H9 (cell line): Measurements from ENCODE around the gene NEB. TPM values are rescaled to one million over a fixed set of nuclear protein-coding genes. Genes with fewer than 3 reads are reported as not detected.

Source experiments
- DNase-seq: peaks from one replicate; pipeline ENCODE4 v3.0.0-alpha.2; 2017
- H2AFZ ChIP-seq: one replicate; pipeline ENCODE4 v1.6.1; 2013; ENCODE audit warnings: mild to moderate bottlenecking, low read length, control low read depth, moderate library complexity
- H2AK5ac ChIP-seq: 2 replicates; pipeline ENCODE4 v1.6.1; 2013; ENCODE audit warnings: low read length, control low read depth, mixed read lengths; ENCODE audit not compliant: insufficient read length
- H2BK120ac ChIP-seq: one replicate; pipeline ENCODE4 v1.6.1; 2013; ENCODE audit warnings: low read depth, mild to moderate bottlenecking, low read length, control low read depth, inconsistent platforms; ENCODE audit not compliant: poor library complexity, severe bottlenecking
- H2BK12ac ChIP-seq: 2 replicates; pipeline ENCODE4 v1.6.1; 2013; ENCODE audit warnings: low read length, control low read depth, mixed read lengths, low read depth; ENCODE audit not compliant: insufficient read length
- H2BK15ac ChIP-seq: 2 replicates; pipeline ENCODE4 v1.6.1; 2013; ENCODE audit warnings: low read depth, low read length, control low read depth
- H2BK20ac ChIP-seq: one replicate; pipeline ENCODE4 v1.6.1; 2013; ENCODE audit warnings: low read depth, mild to moderate bottlenecking, low read length, control low read depth, inconsistent platforms; ENCODE audit not compliant: poor library complexity, severe bottlenecking
- H2BK5ac ChIP-seq: 2 replicates; pipeline ENCODE4 v1.6.1; 2013; ENCODE audit warnings: low read length, control low read depth, mixed read lengths; ENCODE audit not compliant: insufficient read length
- H3K14ac ChIP-seq: 2 replicates; pipeline ENCODE4 v1.6.1; 2013; ENCODE audit warnings: low read length, control low read depth; ENCODE audit not compliant: insufficient read depth
- H3K18ac ChIP-seq: 2 replicates; pipeline ENCODE4 v1.6.1; 2013; ENCODE audit warnings: low read depth, mild to moderate bottlenecking, mixed read lengths, low read length, control low read depth; ENCODE audit not compliant: insufficient read length
- H3K23ac ChIP-seq: 2 replicates; pipeline ENCODE4 v1.6.1; 2013; ENCODE audit warnings: low read length, control low read depth, mixed read lengths, low read depth; ENCODE audit not compliant: insufficient read length
- H3K23me2 ChIP-seq: 2 replicates; pipeline ENCODE4 v1.6.1; 2013; ENCODE audit warnings: low read depth, mild to moderate bottlenecking, mixed read lengths, low read length, control low read depth; ENCODE audit not compliant: insufficient read length, poor library complexity, severe bottlenecking
- H3K27ac ChIP-seq: 2 replicates; pipeline ENCODE4 v1.5.1; 2013; ENCODE audit warnings: low read length, control low read depth, mixed read lengths, low read depth; ENCODE audit not compliant: insufficient read length
- H3K27me3 ChIP-seq: 2 replicates; pipeline ENCODE4 v1.6.1; 2013; ENCODE audit warnings: low read length, control low read depth, inconsistent platforms; ENCODE audit not compliant: insufficient read depth
- H3K4ac ChIP-seq: 2 replicates; pipeline ENCODE4 v1.6.1; 2013; ENCODE audit warnings: low read depth, mild to moderate bottlenecking, control low read depth, inconsistent platforms, low read length, moderate library complexity
- H3K4me1 ChIP-seq: 2 replicates; pipeline ENCODE4 v1.6.1; 2013; ENCODE audit warnings: low read length, control low read depth, inconsistent platforms; ENCODE audit not compliant: insufficient read depth
- H3K4me2 ChIP-seq: 2 replicates; pipeline ENCODE4 v1.6.1; 2013; ENCODE audit warnings: low read length, control low read depth, mixed read lengths; ENCODE audit not compliant: insufficient read length, insufficient read depth
- H3K56ac ChIP-seq: 2 replicates; pipeline ENCODE4 v1.6.1; 2013; ENCODE audit warnings: low read depth, mild to moderate bottlenecking, mixed read lengths, low read length, control low read depth; ENCODE audit not compliant: insufficient read length
- H3K79me1 ChIP-seq: 2 replicates; pipeline ENCODE4 v1.6.1; 2013; ENCODE audit warnings: low read depth, mild to moderate bottlenecking, moderate library complexity, low read length, control low read depth, inconsistent platforms; ENCODE audit not compliant: insufficient read depth, poor library complexity, severe bottlenecking
- H3K79me2 ChIP-seq: 2 replicates; pipeline ENCODE4 v1.6.1; 2013; ENCODE audit warnings: low read length, control low read depth, inconsistent platforms; ENCODE audit not compliant: insufficient read depth
- H3K9ac ChIP-seq: 2 replicates; pipeline ENCODE4 v1.6.1; 2013; ENCODE audit warnings: low read length, control low read depth, mixed read lengths; ENCODE audit not compliant: insufficient read length; ENCODE audit errors: extremely low read depth
- H3K9me3 ChIP-seq: one replicate; pipeline ENCODE4 v1.6.1; 2013; ENCODE audit warnings: low read depth, low read length, inconsistent platforms; ENCODE audit not compliant: control insufficient read depth
- H3T11ph ChIP-seq: one replicate; pipeline ENCODE4 v1.6.1; 2013; ENCODE audit warnings: mild to moderate bottlenecking, low read length, control low read depth, inconsistent platforms
- H4K20me1 ChIP-seq: one replicate; pipeline ENCODE4 v1.6.1; 2013; ENCODE audit not compliant: control insufficient read depth, insufficient read length, insufficient read depth
- H4K5ac ChIP-seq: 2 replicates; pipeline ENCODE4 v1.6.1; 2013; ENCODE audit warnings: low read depth, mild to moderate bottlenecking, mixed read lengths, low read length, control low read depth; ENCODE audit not compliant: insufficient read length
- H4K8ac ChIP-seq: replicated peaks from 2 replicates; pipeline ENCODE4 v1.6.1; 2013; ENCODE audit warnings: low read length, control low read depth, mixed read lengths, low read depth; ENCODE audit not compliant: insufficient read length
- H4K91ac ChIP-seq: 2 replicates; pipeline ENCODE4 v1.6.1; 2013; ENCODE audit warnings: low read depth, mild to moderate bottlenecking, moderate library complexity, mixed read lengths, low read length, control low read depth; ENCODE audit not compliant: insufficient read length
- H3K27ac Mint-ChIP-seq, 3 experiments: 2 replicates in 2 of 3; 3 replicates in 1 of 3; pipeline ENCODE4 v1.8.0; 2020 to 2021; ENCODE audit warnings: mixed read lengths in 3 of 3, mild to moderate bottlenecking in 1 of 3, moderate library complexity in 1 of 3
- H3K27me3 Mint-ChIP-seq: 2 replicates; pipeline ENCODE4 v1.8.0; 2021; ENCODE audit warnings: low read depth, mild to moderate bottlenecking, moderate library complexity, mixed read lengths
- H3K36me3 Mint-ChIP-seq, 3 experiments: 2 replicates in 2 of 3; 3 replicates in 1 of 3; pipeline ENCODE4 v1.8.0; 2020 to 2021; ENCODE audit warnings: low read depth in 3 of 3, mixed read lengths in 3 of 3; ENCODE audit not compliant: insufficient read depth in 1 of 3
- H3K4me1 Mint-ChIP-seq, 2 experiments: 2 replicates each; pipeline ENCODE4 v1.8.0; 2020; ENCODE audit warnings: mixed read lengths in 2 of 2
- H3K4me3 Mint-ChIP-seq, 2 experiments: 2 replicates in 1 of 2; 3 replicates in 1 of 2; pipeline ENCODE4 v1.8.0; 2020 to 2021; ENCODE audit warnings: mild to moderate bottlenecking in 2 of 2, mixed read lengths in 2 of 2, moderate library complexity in 1 of 2
- H3K9me3 Mint-ChIP-seq, 2 experiments: 2 replicates in 1 of 2; 3 replicates in 1 of 2; pipeline ENCODE4 v1.8.0; 2020; ENCODE audit warnings: mild to moderate bottlenecking in 2 of 2, mixed read lengths in 2 of 2, moderate library complexity in 1 of 2
- total RNA-seq: library from RNA; stranded (reverse); gene quantifications from 2 replicates; pipeline ENCODE4 v1.2.1, GENCODE V29; 2021
- TF ChIP-seq, protein P1 (sequence below): fragments of 200-600 bp; sonication (generic); conservative IDR thresholded peaks from 3 replicates; pipeline ENCODE4 v1.8.0; 2021; ENCODE audit warnings: antibody characterized with exemption, mild to moderate bottlenecking

The NEB gene
- total RNA-seq, 1 experiment from 2014 or later = 0.98 TPM

DNA sequence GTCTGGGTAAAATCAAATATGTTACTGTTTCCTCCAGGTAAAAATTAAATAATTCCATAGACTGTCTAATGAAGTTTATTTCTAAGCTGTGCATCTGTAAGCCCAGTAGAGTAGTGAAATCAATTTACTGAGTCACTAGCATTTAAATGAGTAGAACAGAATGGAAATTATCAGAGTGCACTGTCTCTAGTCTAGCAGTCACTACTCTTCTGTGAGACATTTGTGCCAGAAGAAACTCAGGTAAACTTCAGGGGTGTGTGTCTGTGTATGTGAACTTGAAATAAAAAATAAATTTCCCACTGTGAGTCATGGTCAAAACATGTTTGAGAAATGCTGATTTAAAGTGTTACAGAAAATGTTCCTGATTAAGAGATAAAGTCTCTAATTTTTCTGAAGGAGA lies 178.2 kb downstream of the NEB start:
- Histone ChIP-seq H4K91ac (no peak overlapping the region), H3K4me2 (no peak overlapping the region), H3K27ac (no peak overlapping the region), H4K20me1 (no peaks in the 10 kb centered on the region), H2AFZ (no peak overlapping the region), H4K8ac (no peak overlapping the region), H3K14ac (no peak overlapping the region), H3K23me2 (no peaks in the 10 kb centered on the region), H3K9ac (no peak overlapping the region), H2BK20ac (no peak overlapping the region), H3K9me3 (no peaks in the 10 kb centered on the region), H3K4ac (no peak overlapping the region), H3K23ac (no peak overlapping the region), H3K56ac (no peak overlapping the region), H3K79me1 (no peaks in the 10 kb centered on the region), H3K27me3 (no peaks in the 10 kb centered on the region), H3T11ph (no peak overlapping the region), H2BK5ac (no peak overlapping the region), H4K5ac (no peak overlapping the region), H2AK5ac (no peak overlapping the region), H2BK12ac (no peak overlapping the region), H3K4me1 (no peaks in the 10 kb centered on the region), H3K18ac (no peak overlapping the region), H2BK120ac (no peak overlapping the region), H2BK15ac (no peak overlapping the region), H3K79me2 (no peaks in the 10 kb centered on the region)
- TF ChIP-seq, protein P1, sequence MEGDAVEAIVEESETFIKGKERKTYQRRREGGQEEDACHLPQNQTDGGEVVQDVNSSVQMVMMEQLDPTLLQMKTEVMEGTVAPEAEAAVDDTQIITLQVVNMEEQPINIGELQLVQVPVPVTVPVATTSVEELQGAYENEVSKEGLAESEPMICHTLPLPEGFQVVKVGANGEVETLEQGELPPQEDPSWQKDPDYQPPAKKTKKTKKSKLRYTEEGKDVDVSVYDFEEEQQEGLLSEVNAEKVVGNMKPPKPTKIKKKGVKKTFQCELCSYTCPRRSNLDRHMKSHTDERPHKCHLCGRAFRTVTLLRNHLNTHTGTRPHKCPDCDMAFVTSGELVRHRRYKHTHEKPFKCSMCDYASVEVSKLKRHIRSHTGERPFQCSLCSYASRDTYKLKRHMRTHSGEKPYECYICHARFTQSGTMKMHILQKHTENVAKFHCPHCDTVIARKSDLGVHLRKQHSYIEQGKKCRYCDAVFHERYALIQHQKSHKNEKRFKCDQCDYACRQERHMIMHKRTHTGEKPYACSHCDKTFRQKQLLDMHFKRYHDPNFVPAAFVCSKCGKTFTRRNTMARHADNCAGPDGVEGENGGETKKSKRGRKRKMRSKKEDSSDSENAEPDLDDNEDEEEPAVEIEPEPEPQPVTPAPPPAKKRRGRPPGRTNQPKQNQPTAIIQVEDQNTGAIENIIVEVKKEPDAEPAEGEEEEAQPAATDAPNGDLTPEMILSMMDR = no peak
- Mint-ChIP-seq H3K4me3 (no peak overlapping the region), H3K4me1 (peaks cover 0 to 15% of the 10 kb centered on the region in 2 experiments), H3K36me3 (no peaks in the 10 kb centered on the region), H3K27ac (no peak overlapping the region), H3K9me3 (no peaks in the 10 kb centered on the region; a peak in 2 of 5 replicates), H3K27me3 (no peaks in the 10 kb centered on the region)
- DNase-seq = no peak
